Umbilical cord (tissue), 2 donors: ENCODE data around the gene CRYBB3. TPM values are rescaled to one million over a fixed set of nuclear protein-coding genes. Genes with fewer than 3 reads are reported as not detected.
A peak's percentile ranks its signal among the peaks of the same experiment; 100 is the strongest.
"Not testable (repeated sequence)": the region's sequence is repeated elsewhere in the genome, so short reads cannot be mapped to it uniquely, and the experiment has no call there.

Experiments used
- DNase-seq: peaks from one replicate; pipeline ENCODE4 v3.0.0-alpha.2; 2015; ENCODE audit warnings: low spot score
- total RNA-seq: library from RNA; depleted of rRNA; stranded (reverse); fragments of >200 nt; gene quantifications from one replicate; pipeline ENCODE4 v1.2.3, GENCODE V29; 2014; ENCODE audit warnings: low replicate concordance; ENCODE audit not compliant: insufficient read depth

CRYBB3 gene
- total RNA-seq, 1 donor from 2014 or later: not detected

DNA sequence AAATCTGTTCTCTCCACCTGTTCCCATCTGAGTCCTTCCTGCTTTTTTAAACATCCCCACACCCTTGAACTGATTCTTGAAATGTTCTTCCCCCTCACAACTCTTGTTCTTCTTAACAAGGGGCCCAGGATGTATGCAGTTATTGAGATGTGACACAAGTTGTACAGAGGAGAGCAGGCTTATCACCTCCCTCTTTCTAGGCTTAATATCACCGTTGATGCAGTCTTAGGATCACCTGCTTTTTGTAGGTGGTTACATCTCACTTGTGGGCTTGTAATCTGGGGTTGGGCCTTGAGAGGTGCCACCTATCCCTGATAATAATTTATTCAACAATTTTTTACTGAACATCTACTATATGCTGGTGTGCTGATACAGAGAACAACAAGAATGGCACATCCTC, 6.2 kb downstream of the CRYBB3 start:
- DNase-seq: no peak

- DNase-seq: no peak
Observed at GRCh38 chr22:25206998-25207397, 7.3 kb downstream of the CRYBB3 start.

DNA sequence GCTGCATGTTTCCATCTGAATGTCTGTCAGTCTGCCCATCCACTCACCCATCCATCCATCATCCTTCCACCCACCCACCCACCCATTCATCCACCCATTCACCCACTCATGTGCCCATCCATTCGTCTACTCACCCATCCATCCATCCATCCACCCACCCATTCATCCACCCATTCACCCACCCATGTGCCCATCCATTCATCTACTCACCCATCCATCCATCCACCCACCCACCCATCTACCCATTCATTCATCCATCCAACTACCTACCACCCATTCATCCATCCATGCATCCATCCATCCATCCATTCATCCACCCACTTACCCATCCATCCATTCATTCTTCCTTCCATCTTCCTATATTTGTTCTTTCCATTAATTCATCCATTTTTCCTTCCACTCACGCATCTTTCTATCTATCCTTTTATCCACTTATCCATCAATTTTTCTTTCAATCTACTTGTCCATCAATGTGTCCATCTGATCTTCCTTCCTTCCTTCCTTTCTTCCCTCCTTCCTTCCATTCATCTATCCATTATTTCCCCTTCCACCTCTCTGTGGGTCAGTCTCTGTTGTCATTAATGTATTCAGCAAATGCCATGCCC, 8.0 kb downstream of the CRYBB3 start:
- DNase-seq: no peak

- no peak for DNase-seq
Observed at GRCh38 chr22:25208328-25208727, 8.7 kb downstream of the CRYBB3 start.

GRCh38 chr22:25208743-25209505, 9.3 kb downstream of the CRYBB3 start:
- no peak for DNase-seq

DNA sequence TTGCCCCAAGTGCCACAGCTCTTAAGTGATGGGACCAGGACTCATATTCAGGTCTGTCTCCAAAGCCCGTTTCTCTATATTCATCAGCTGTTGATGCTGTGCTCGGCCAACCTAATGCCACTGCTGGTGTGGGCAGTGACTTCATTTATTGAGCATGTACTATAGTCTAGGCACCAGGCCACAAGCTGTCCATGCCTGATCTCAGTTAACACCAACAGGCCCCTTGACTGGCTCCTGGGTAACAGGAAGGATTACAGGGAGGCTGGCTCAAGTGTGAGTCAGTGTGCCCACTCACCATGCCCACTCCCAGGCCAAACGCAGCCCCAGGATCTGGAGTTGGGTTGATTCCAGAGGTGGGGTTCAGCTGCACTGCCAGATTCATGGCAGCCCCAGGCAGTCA, 11.1 kb downstream of the CRYBB3 start:
- DNase-seq: no peak

DNA sequence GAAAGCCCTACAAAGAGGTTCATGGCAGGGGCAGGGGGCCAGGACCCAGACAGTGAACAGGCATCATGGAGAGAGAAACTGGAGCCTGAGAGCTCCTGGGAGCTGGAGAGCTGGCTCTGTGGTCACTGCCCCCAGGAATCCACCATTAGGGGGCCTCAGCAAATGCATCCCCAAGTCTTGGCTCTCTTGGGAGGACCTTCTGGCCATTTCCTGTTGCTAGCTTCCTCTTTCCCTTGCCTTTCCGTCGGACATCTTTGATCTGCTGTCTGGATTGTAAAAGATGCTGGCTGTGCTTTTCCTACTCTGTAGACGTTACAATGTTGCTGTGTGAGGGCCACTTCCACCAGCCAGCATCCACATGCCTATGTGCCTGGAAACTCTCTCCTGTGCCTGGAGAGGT, 12.7 kb downstream of the CRYBB3 start:
- DNase-seq: no peak

GRCh38 chr22:25213221-25213620, 13.6 kb downstream of the CRYBB3 start:
- DNase-seq: no peak

DNA sequence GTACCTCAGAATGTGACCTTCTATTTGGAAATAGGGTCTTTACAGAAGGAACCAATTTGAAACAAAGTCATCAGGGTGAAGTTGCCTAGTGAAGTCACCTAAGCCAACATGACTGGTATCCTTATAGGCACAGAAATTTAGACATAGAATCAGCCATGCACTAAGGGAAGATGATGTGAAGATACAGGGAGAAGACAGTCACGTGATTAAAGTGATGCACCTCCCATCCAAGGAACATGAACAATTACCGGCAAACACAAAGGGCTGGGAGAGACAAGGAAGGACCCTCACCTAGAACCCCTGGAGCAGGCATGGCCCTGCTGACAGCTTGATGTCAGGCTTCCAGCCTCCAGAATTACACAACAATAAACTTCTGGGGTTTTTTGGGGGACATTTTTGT, 16.6 kb downstream of the CRYBB3 start:
- DNase-seq: no peak

DNA sequence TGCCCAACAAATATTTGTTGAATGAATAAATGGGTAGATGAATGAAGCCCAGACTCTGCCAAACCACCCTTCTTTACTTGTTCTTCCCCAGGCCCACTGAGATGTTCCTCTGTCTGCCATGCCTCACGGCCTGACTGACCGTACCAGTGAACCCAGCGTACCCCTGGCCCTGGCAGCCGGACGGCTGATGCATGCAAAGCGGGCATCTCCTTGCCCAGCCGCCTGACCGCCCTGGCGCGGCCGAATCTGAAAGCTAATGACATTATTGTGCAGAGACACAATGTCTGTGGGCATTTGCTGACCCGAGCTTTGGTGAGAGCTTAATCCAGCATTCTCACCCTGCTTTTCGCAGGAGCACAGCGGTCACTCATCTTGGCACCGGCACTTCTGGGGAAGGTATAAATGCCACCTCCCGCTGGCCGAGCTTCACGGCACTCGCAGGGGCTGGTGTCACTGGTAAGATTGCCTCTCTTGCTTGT, 19.6 kb downstream of the CRYBB3 start, which contains the start of gene CRYBB2:
TSS of gene CRYBB2 (plus strand) at position 429 of the 479 bp plus-strand sequence. CDS start 1,791 bp downstream, outside the sequence.
- DNase-seq: no peak

- DNase-seq: no peak
Observed at GRCh38 chr22:25219948-25220442, 20.3 kb downstream of the CRYBB3 start.

DNA sequence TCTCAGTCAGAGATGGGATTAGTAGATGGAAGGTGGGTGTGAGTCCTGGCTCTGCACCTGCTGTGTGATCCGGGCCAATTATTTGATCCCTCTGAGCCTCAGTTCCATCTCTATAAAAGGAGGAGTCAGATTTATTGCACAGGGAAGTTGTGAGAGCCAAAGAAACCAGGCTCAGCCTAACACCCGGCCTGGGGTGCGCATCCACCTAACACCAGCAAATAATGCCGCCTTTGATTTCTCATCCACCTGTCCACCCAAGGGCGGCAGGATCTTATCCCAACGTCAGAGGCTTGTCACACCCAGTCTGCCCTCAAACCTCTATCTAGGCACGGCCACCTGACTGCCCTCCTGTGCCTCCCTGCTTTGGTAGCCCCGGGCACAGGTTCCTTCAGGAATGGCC, 22.1 kb downstream of the CRYBB3 start:
- no peak for DNase-seq

- no peak for DNase-seq
Observed at GRCh38 chr22:25223269-25223850, 23.7 kb downstream of the CRYBB3 start.

DNA sequence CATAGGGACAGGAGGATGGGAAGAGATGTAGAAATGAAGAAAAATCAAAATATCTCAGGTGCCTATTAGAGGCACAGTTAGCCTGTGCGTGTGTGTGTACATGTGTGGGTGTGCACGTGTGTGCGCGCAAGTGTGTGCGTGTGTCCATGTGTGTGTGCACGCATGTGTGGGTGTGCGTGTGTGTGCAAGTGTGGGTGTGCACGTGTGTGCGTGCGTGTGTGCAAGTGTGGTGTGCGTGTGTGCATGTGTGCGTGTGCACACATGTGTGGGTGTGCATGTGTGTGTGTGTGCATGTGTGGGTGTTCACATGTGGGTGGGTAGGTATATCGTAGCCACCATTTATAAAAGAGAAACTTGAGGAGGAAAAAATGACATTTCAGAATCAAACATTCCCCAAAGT, 29.2 kb downstream of the CRYBB3 start:
- no peak for DNase-seq

- DNase-seq: not testable (repeated sequence)
Observed at GRCh38 chr22:25230760-25231159, 31.1 kb downstream of the CRYBB3 start.

GRCh38 chr22:25232301-25232700, 32.6 kb downstream of the CRYBB3 start:
- peak; percentile 58 for DNase-seq

GRCh38 chr22:25233706-25234105, 34.0 kb downstream of the CRYBB3 start:
- not testable (repeated sequence) for DNase-seq

GRCh38 chr22:25235547-25236290, 36.1 kb downstream of the CRYBB3 start:
- peak; percentile 62 for DNase-seq

- no peak for DNase-seq
Observed at GRCh38 chr22:25236417-25236816, 36.8 kb downstream of the CRYBB3 start.

- DNase-seq: no peak
Observed at GRCh38 chr22:25237503-25237902, 37.8 kb downstream of the CRYBB3 start.

DNA sequence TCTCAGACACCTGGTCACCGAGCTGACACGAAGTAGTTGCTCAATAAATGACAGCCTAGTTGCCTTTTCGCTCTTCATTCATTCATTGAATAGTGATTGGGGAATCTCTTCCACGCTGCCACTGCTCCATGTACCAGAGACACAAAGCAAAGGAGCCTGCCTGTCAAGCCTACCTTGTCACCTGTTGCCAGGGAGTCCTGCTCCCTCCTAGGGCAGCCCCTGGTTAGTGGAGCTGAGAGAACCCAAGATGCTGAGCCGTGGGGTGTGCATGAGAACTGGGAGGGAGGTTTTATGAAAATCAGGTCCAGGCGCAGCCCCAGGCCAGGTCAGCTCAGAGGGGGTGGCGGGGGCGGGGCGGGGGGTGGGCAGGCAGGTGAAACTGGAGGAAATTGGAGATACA, 38.4 kb downstream of the CRYBB3 start:
- DNase-seq: not testable (repeated sequence)

DNA sequence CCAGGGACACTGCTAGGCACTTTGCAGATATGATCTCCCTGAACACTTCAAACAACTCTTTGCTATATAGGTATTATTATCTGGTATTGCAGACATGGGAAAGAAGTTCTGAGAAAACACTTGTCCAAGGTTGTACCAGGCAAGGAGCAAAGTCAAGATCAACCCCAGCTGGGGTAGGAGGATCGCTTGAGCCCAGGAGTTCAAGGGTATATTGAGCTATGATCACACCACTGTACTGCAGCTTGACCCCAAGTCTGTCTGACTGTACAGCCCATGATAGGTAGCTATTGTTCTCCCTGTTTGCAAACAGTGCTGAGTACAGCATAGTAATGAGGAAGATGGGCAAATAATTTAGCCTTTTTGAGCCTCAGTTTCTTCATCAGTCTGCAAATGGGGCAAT, 55.5 kb downstream of the CRYBB3 start:
- not testable (repeated sequence) for DNase-seq
